Measurements from ENCODE around the gene HS6ST1.
"Not testable (repeated sequence)": the region's sequence is repeated elsewhere in the genome, so short reads cannot be mapped to it uniquely, and the experiment has no call there.

Gene HS6ST1

DNA sequence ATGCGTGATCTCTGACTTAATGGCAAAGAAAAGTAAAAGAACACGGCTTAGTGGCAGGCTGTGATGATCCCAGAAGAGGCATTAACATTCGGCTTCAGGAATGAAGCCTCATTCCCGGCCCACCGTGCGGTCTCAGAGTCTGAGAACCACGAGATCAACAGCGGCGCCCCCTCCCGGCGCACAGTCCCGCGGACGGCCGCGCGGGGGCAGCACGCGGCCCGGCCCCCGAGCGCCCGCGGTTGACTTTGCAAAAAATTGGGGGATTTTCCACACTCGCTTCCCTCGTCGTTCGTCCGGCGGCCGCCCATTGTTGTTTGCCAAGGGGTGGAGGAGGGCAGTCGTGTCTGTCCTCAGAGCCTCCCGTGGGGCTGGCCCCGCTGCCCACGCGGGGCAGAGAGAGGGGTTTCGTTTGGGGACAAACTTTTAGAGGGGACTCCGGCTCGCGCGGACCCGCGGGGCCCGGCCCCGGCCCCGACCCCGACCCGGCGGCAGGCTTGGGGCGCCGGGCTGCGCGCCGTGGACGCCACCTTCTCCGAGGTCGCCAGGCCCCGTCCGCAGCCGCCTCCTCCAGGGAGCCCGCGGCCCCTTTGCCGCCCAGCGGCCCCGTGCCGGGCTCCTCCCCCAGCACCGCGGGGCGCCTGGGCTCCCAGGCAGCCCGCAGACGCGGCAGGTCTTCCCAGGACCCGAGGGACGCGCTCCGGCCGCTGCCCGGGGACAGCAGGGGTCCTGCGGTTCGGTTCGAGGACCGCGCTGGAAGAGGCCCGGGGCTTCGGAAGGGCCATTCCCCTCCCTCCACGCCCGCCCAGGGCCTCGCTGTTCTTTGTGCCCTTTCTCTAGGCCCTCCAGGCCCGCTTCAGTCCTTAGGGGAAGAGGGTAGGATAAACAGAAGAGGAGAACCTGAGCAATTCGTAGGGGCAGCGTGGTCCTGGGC, 3.4 kb upstream of the HS6ST1 start:
- DNase-seq: peak; percentile 86

DNA sequence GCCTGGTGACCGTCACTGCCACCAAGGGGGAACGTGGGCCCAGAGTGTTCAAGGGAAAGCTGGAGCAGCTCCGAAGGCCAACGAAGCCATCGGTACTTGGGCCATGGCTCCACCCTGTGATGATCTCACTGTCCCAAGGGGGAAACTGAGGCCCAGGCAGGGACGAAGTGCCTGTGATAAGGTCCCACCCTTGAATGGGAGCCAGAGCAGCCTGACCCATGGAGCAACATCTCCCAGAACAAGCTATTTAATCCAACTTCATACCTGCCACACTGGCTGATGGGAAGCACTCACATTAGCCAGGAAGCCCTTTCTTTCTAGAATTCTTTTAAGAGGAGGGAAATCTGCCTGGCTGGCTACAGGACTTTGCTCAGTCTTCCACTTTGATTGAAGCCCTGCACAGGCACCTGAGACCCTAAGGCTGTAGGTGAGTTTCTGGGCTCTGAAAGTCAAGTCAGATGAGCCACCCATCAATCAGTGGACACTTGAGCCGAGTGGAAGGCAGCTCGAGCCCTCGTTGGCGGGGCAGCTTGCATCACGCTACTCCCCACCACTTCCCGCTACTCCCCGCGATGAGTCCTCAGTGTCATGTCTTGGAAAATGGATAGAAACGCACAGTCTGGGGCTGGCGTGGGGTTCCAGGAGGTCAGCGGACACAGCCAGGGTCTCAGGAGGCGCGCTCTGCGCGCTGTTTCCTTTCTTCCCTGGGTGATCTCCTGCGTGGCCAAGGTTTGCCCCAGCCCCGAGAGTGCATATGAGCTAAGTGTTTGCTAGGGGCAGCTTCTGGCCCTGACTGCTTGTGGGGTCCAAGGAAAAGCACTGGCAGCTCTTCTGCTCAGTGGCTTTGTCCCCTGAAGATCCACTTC, 2.5 kb upstream of the HS6ST1 start:
- DNase-seq: no peak

DNA sequence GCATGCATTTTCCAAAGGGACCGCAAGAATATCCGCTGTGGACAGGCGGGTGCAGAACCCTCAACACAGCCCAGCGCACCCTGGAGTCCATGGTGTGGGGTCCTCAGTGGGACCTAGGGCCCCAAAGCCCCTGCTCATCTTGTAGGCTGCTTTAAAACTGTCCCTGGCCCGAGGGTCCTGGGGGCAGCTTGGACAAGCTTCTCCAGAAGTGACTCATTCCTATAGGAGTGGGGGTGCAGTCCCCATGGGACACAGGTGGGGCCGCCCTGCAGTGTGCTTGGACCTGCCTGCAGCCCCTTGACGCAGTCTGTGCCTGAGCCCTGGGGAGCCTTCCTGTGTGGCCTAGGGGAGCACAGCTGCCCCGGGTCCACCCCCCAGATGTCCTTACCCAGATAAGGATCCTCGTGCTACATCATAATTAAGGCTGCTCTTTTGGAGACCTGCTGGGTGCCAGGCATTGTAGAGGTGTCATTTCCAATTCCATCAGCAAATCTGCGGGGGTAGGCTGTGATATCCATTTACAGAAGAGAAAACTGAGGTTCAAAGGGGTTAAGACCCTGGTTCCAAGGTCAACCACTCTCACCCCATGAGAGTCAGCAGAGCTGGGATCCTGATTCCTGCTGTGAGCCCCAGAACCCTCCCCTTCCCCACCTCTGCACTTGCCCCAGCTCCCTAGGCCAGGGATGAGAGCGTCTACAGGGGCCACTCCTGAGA, 1.7 kb upstream of the HS6ST1 start:
- DNase-seq: no peak

DNA sequence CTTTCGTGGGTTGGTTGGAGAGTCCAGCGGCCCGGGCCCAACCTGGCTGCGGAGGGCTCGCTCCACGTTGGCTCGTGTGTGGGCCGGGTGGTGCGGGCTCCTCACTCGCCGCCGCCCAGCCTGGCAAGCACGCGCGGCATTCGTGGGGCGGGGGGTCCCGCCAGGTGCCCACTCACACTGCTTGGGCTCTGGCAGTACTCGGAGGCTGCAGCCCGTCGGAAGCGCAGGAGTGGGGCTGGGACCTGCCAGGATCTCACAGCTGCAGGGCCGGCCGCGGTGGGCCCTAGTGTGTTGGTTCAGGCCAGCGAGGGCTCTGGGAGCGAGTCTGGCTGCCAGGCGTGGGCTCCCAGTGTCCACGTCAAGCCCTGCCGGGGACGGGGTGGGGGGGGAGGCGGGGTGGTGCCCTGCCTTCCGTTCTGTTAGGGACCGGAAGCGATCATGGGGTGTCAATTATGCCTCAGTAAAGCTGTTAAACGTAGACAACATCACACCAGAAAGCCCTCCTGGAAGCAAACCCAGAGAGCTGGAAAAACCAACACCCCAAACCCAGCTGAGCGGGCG, 1.0 kb upstream of the HS6ST1 start:
- DNase-seq: no peak

DNA sequence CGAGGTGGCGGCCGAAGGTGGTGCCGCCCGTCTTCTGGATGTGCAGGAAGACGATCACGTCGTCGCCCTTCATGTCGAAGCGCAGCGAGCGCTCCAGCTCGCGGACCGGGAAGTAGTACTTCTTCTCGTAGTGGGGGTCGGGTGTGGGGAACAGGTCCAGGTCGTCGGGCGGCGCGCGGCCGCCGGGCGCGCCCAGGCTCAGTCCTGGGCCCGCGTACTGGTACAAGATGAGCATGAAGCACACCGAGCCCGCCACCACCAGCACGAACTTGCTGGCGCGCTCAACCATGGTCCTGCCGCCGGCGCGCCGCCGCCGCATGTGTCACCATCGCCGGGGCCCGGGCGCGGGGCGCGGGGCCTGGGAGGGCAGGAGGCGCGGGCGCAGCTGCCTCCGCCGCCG, 423 bp downstream of the HS6ST1 start:
- not testable (repeated sequence) for DNase-seq

DNA sequence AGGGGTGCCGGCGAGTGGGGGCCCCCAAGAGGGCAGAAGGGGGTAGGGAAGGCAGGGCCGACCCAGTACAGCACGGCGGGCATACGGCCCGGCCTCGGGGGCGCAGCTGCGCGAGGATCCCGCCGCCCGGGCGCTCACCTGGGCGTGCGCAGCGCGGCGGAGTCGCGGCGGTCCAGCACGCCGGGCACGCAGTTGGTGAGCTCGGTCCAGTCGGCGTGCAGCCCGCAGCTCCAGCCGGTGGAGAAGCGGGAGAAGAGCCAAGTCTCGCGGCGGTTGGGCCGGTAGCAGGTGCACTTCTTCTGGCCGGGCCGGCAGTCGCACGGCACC, 806 bp downstream of the HS6ST1 start:
- DNase-seq: not testable (repeated sequence)

DNA sequence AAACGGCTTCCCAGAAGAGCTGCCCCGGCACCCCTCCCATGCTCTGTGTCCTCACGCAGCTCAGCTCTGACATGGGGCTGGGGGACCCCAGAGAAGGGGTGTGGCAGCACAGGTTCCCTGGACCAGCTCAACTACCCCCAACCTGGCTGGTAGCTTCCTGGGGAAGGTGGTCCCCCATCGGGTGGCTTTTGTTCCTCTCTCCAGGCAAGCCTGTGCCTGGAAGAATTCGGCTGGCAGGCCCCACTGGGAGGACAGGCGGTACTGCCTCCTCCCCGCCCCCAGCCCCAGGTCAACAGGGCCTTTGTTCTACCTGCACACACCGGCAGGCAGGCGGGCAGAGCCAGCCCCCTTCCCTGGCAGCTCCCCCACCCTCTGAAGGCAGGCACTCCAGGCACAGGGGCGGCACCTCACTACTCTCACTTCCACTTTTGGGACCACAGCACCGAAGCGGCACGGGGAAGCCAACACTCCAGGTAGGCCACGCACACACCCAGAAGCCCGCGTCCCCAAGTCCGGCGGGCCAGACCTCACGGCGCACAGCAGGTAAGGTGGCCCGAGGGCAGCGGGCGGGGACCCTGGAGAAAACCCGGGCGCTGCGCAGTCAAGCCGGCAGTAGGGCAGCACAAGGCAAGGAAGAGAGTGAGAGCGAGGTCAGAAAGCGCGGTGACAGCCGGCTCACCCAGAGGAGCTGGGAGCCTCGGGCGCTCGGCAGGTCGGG, 1.3 kb downstream of the HS6ST1 start:
- no peak for DNase-seq

DNA sequence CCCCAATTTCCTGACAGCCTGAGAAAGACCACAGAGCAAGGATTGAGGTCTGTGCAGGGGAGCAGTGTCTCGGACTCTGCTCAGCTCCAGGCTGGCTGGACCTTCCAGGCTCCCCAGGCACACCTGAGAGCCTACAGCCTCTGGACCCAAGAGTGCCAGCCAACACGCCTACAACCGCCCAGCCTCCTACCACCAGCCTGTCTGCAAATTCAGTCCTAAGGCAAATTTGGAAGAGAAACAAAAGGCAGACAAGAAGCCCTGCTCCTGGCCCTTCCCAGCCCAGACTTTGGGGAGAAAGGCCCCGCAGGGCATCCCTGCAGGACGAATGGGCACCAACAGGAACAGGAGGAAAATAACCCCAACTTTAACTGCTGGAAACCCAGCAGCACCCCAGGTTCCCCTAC, 1.9 kb downstream of the HS6ST1 start:
- no peak for DNase-seq

DNA sequence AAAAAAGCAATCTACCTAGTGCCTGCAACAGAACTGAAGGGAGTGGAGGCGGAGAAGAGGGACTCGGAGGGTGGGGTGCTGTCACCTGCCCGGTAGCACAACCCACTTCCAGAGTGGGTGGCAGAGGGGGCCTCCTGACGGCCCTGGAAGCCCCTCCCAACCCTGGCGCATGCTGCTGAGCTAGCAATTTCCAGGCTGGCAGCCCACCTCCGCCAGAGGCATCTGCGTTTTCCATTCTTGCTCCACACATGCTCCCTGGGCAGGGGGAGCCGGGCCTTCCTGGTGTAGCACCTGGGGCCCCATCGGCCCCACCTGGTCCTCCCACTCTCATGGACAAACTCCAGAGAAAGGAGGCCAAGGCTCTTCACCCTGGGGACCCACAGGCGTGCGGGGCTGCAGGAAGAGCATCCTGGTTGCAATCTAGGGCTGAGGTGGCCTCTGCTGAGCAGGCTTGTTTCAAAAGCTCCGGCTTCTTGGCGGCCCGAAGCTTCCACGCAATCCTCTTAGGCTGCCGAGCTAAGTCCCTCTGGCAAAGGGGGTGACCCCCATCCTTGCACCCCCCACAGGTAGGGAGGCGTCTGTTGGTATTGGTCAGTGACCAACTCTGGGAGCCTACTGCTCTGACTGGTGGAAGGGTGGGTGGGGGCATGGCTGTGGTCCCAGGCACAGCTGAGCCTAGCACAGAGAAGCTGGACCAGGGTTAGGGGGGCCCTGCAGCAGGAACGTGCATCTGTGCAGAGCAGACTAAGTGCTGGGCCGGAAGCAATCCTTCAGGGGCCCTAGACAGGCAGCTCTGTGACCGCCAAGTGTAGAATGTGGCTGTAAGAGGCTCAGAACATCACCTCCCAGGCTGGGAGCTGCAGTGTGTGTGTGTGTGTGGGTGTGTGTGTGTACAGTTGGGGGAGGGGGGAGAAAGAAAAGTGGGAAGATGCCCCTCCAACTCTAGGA, 2.6 kb downstream of the HS6ST1 start:
- peak; percentile 79 for DNase-seq

DNA sequence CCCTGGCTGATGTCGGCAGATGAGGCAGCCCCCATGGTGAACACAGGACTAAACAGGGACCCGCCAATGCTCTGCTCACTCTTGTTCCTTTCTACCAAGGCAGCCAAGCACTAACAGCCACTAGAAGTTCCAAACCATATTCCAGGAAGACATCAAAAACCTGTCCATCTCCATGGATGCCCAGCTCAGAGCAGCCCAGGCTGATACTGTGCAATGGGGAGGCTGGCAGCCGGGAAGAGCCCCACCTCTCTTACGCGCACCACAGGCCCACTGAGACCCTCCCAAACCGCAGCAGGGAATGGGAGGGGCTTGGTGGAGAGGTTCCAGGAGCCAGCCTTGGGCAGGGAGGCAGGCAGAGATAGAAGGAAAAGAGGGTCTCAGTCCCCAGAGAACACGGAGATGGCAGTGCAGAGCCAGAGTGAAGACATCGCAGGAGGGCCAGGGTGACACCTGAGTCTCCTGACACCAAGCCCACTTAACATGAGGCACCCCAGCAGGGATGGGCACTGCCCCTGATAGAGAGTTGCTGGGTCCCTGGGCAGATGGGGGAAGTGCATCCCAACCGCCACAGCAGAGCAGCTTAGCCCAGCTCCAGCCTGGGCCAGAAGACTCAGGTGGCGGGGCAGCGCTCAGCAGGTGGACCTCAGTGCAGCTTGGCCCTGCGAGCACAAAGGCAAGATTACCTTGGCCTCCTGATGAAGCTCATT, 3.4 kb downstream of the HS6ST1 start:
- DNase-seq: no peak

DNA sequence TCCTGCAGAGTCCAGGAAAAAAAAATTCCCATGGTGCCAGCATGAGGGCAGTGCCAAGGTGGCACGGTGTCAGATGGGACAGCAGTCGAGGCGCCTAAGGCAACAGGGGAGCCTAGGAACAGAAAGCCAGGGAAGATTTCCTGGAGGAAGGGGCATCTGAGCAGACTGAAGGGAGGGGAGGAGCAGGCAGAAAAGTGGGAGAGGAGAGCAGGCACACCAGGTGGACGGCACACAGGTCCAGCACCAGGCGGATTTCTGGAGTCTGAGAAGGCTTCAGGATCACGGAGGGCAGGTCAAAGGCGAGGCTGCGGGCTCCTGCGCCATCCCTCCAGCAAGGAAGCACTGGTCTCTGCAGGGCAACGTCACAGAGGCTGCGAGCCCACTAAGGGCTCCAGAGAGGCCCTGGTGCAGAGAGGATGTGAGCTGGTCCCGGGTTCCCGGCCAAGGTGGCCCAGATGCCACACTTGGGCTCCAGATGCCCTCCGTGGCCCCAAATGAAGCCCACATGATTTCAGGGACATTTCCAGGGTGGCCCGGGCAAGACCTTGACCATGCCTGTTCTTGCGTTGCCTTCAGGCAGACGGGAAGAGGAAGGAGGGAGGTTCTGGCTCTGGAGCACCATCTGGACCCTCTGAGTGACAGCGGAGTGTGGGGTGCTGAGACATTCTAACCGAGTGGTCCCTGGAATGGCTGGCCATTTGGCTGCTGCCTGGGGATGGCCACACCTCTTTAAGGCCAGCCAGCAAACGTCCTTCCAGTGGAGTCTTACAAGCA, 4.1 kb downstream of the HS6ST1 start:
- DNase-seq: no peak

DNA sequence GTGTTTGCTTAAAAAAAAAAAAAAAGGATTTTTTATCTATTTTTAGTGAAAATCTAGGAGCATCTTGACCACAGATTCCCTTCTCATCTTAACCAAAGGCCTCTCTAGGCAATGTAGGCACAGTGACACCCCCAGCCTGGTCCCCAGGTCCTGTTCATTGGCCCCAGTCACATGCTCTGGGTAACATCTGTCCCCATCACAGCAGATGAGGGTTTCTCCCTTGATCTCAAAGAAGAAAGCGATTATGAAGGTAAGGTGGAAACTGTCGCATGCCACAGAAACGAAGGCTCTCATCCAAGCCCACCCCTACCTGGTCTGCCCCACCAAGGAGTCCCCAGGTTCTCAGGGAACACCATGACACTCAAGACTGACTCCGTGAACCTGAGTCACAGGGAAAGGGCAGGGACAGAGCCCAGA, 4.7 kb downstream of the HS6ST1 start:
- no peak for DNase-seq

DNA sequence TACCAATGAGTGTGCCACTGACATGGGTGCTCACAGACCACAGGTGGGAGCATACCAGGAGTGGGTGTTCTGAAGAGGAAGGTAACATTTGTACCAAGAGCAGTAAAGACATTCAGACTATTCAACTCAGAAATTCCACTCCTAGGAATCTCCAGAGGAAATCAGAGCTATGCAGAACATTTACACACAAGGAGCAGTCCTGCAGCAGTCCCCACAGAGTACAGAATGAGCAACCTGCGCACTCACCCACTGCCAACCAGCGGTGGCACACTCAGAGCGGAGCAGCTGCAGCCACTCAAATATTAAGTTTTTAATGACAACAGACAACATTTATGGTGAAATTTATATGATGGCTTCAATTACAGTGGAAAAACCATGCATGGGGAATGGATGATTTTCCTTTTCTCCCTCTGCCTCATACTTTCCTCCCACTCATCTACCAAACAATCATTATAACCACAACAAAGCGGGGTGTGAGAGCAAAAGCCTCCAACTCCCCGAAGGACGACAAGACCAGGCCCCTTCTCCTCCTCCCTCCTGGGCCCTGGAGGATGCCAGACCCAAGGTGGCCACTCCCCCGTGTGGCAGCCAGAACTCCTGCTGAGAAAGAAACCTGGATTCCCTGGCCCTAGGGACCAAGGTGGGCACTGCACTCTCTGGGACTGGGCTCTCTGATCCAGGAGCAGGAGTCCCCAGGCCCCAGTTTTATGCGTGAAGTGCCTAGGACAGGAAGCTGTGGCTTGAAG, 5.4 kb downstream of the HS6ST1 start:
- DNase-seq: peak; percentile 43

DNA sequence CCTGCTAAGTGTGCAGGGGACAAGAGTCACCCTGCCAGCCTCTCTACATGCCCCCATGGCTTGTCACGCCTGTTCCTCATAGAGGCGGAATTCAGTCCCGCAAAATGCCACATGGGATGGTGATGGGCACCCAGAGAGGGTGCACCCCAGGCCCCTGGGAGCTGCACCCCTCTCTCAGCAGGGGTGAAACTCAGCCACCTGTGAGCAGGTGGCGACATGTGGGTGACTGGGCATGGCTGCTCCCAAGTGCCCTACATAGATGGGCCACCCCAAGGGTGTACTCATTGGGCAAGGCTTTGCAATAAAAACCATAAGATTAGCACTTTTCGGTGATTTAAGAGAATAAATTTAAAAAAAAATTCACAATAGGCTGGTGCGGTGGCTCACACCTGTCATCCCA, 6.3 kb downstream of the HS6ST1 start:
- no peak for DNase-seq

DNA sequence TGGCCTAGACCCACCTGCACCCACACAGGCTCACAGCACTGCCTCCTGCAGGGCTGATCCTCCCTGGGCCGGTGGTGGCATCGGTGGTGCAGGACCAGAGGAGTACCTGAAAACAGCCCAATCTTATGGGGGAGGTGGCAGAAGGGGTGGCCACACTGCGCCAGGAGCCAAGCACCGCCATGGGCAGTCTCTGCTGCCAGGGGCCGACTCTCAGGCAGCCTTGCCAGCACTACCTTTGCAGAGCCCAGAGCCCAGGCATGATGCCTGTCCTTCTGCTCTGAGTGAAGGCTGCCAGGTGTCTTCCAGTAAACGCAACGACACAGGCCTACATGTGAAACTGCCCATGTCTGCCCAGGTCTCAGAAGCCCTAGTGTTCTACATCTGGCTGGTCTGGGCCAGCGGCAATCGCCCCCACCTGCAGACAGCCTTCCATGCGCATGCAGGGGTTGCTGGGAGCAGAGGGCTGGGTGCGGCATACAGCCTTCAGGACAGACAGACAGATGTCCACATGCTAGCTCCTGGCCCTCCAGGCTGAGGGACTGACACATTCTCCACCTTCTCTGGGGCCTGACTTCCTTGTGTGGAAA, 6.8 kb downstream of the HS6ST1 start:
- no peak for DNase-seq

DNA sequence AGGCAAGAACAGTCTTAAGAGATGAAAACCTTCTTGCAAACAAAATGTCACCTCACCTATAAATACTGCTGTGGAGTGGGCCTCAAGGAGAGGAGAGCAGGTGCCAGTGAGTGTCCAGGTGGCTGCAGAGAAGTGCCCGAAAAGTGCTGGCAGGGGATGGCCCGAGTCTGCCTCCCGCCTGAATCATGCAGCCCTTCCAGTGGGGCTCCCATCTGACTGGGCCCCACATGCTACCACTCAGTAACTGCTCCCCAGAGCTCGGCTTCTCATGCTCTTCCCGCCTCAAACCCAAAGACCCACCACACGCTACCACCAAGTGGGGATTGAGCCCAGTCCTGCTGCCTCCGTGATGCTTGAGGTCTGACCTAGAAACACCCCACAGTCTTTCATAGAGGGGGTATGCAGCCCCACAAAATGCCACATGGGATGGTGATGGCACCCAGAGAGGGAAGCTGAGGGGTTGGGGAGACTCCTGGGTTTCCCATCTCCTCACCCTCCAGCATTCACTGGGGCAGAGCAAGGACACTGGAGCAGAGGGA, 7.4 kb downstream of the HS6ST1 start:
- DNase-seq: no peak

DNA sequence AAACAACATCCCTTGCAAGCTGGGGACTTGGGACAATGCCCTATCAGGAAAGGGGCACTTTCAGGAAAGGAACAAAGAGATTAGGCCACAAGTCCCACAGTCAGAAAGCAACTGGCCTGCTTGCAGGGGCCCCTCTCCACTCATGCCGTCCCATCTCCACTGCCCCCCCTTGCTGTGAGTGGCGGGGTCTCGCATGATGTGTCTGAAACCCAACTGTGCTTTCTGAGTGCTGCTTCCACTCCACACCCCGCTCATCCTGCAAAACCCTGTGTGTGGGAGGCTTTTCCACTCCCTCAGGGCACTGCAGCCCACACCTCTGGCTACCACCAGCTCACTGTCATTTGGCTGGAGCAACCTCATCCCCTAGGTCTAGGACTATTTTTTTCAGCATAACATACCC, 7.9 kb downstream of the HS6ST1 start:
- no peak for DNase-seq
